Measurements from ENCODE around the gene PIGX.

Gene PIGX

DNA sequence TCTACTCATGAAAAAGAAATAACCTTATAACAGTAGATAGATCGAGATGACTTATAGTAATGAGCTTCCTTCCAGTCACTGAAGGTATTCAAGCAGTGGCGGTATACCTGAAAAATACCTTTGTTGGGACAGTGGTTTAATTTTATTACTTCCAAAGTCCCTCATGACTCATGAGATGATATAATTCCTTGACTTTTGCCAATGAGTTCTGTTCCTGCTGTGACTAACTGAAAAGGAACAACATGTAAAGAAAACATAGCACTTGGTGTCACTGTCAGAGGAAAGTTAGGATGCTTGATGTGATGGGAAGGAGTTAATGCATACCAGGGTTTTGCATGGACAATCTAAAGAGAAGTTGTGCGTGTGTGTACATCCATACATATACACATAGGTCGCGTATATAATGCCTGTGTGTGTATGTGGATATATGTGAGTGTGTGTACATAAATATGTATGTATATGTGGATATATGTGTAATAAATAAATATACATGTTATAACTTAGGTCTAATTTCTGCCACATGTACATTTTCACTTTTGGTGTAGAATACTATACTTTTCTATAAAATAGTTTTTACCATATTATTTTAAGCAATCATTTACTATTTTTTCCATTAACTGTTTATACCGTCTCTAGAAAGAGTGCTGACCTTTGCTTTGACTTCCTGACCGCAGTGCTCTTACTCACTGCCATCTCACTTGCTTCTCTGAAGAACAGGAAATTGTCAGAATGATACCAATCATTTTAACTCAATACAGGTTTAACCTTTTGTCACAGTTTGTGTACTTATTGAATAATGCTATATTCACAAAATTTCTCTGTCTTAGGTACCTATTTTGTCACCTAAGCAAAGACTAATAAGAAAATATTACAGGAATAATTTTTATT is 14.9 kb downstream of the PIGX start:
- DNase-seq (ENCODE audit: low spot score) = no peak
- Histone ChIP-seq H3K27ac (no peak overlapping the region), H3K4me3 (no peak overlapping the region)
- no peak for TF ChIP-seq CTCF (IDR thresholded peaks at IDR 0.05)

DNA sequence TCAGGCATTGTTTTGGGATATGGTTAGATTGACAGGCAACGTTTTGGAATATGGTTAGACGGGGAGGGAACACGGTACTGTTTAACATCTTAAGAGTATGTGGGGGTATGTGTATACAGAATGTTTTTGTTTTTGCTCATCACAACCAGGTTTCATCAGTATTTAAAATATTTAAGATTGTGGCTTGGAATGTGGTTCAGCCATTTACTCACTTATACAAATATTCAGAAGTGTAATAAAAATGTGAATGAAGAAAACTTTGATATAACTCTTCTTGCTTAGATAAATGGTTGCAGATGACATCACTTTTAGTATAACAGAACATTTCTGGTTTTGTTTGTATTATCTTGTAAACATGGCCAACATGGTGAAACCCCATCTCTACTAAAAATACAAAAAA is 23.6 kb downstream of the PIGX start:
- no peak overlapping the region for H3K4me3 ChIP-seq
- no peak for TF ChIP-seq CTCF (IDR thresholded peaks at IDR 0.05)
- no peak for DNase-seq (ENCODE audit: low spot score)
- no peak overlapping the region for H3K27ac ChIP-seq

GRCh38 chr3:196736670-196737374 is 24.6 kb downstream of the PIGX start:
- H3K27ac ChIP-seq = no peak overlapping the region
- no peak overlapping the region for H3K4me3 ChIP-seq
- DNase-seq (ENCODE audit: low spot score) = no peak
- TF ChIP-seq CTCF (IDR thresholded peaks at IDR 0.05) = no peak

DNA sequence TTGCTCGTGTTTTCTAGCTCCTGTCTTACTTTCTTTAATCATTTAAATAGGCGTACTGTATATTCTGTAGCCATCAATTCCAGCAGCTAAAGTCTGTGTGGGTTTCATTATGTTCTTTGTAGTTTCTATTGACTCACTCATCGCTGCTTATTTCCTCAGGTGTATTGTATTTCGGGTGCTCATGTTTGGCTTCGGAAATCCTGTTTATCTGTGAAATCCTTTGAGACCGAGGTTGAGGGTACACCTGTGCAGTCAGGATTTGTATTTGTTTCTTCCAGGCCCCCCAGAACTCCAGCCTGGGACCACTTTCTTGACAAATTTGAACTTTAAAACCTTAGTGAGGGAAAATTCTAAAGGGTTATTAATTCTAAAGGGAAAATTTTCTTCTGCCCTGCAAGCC is 25.5 kb downstream of the PIGX start:
- H3K27ac ChIP-seq = no peak overlapping the region
- H3K4me3 ChIP-seq = no peak overlapping the region
- no peak for TF ChIP-seq CTCF (IDR thresholded peaks at IDR 0.05)
- no peak for DNase-seq (ENCODE audit: low spot score)

DNA sequence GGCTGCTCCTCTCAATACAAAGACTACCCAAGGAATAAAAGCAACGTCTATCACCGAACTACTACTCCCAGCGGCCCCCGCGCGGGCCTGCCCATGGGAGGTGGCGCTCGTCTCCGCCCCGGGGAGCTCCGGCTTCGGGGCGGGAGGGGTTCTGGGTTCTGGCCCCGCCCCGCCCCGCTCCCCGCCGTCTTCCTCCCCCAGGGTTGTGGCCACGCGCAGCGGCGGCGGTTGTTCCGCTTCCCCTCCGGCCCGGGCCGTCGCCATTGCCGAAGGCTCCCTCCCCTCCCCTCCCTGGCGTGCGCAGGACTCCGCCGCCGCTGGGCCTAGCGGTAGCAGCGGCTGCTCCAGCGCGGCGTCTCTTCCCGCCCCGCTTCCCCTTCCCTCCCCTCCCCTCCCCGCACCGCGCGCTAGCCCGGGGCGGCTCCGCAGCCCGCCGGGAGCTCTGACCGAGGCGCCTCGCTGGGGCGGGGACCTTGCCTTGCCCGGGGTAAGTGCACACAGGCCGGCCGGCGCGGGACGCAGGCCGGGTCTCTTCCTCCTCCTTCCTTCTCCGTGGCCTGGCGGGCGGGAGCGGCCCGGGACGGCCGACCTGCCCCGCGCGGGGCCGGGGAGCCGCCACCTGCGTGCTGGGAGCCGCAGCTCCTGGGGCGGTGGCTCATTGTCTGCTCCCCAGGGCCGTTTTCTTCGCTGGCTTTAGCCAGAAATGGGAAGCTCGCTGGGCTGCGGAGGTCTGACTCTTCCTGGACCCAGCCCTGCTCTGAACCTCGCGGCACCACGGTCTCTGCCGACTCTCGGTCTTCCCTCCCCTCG is 27.7 kb downstream of the PIGX start, which contains the start of gene PAK2:
TSS of gene PAK2 (plus strand) at position 187 of the 810 bp plus-strand sequence. CDS start 42,790 bp downstream, outside the sequence.
- no peak for TF ChIP-seq CTCF (IDR thresholded peaks at IDR 0.05)
- Histone ChIP-seq H3K4me3 (peak within 1 kb of the TSS; percentile 88), H3K27ac (peak within 1 kb of the TSS; percentile 97 to 98)
- peak; percentile 93 for DNase-seq (ENCODE audit: low spot score)

DNA sequence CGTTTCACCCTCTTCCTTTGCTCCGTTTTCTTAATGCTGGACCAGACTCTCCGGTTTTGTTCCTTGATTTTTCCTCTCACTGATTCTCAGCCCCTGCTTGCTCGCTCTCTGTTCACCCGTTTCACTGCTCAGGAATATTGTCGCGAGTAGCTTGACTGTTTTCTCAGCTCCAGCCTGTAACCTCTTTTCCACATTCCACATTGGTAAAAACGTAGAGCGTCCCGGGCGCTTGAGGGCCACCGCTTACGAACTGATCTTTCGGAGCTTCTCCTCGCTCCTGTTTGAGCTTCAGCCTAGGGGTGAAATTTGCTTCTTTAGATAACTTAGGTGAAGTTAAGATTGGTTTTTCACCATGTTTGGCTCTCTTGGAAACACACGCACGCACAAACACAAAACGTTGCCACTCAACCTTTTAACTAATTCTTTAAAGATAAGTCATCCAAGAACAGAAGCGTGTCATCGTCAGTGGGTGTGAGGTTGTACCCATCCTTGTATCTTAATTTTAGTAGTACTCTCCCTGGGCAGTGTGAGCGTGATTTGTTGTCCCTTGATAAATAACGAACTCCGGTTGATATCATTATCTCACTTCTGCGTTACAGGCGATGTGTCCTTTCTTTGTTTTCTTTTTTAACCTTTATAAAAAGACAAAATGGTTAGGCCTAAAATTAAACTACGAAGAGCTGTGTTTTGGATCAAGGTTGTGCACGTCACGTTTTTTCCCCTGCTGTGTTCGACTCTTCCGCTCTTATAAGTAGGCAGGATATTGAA is 28.5 kb downstream of the PIGX start:
- TF ChIP-seq CTCF (IDR thresholded peaks at IDR 0.05) = no peak
- peak overlapping the region; percentile 97 to 98 for H3K27ac ChIP-seq
- no peak for DNase-seq (ENCODE audit: low spot score)
- peak overlapping the region; percentile 88 for H3K4me3 ChIP-seq

All from coronary artery (tissue), 2 donors.